ENCODE measurements around the gene DDIT4. TPM values are rescaled to one million over a fixed set of nuclear protein-coding genes. Genes with fewer than 3 reads are reported as not detected.
"Not testable (repeated sequence)": the region's sequence is repeated elsewhere in the genome, so short reads cannot be mapped to it uniquely, and the experiment has no call there.

Gene DDIT4
- total RNA-seq, 1 experiment from 2014 or later: 872 TPM

DNA sequence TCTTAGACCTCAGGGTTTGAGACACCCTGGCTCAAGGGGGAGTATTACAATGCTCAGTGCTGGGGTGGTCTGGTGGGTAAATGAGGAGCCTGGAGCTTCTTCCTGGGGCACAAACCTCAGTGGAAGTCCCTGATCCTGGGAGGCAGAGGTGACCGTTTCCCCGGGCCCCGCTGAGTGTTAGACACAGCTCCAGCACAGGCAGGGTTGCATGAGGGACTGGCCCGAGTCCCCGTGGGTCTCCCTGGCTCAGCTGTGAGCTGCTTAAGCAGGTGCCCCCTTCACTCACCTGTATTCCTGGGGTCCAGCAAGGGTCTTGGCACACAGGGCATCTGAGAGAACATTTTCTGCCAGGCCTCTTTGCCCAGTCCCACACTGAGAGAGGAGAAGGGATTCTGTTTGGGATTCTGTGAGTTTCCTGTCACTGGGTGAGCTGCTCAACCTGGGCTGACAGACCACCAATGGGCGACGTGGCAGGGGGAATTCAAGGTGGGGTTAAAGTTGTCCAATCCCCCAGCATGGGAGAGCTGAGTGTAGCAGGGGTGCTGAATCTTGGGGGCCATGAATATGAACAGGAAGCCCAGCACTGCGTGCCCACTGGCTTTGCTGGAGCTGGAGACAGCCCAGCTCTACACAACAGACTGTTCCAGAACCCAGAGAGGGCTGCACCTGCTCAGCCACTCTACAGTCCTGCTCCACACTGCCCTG, 29.9 kb downstream of the DDIT4 start:
- CTCF ChIA-PET: no interaction called here
- no peaks in the 10 kb centered on the region for H3K27me3 Mint-ChIP-seq (ENCODE audit: insufficient read depth, unreplicated experiment)
- POLR2A ChIA-PET: interaction anchor here (0.6 to 1.8 kb wide), 5 partner anchors 11 to 30 kb away, joined by 3 to 8 read pairs (median 5); no protein-coding TSS in a partner anchor

DNA sequence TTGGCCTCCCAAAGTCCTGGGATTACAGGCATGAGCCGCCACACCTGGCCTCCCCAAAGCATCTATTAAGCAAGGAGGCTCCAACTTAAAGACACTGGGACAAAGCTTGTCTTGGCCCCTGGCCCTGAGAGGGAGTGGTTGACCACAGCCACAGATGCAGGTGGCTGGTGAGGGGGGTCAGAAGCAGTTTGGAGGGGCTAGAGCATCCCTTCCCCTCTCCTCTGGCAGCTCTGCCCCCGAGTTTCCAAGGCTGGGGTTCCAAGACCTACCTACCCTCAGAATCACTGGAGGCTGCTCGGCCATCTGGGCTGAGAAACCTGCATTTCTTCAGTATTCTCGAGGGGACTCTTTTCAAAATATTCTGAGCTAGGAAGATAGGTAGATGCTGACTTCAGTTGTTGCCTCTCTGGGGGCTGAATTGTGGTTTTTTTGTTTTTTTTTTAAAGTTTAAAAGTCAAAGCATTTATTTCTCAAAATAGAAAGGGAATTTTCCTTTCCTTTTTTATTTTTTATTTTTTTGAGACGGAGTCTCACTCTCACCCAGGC, 32.6 kb downstream of the DDIT4 start:
- intact Hi-C loops (cut with micrococcal nuclease): no loop called here
- POLR2A ChIA-PET: no interaction called here

More for the DNA sequence above, 29.9 kb downstream of the DDIT4 start:
- no TSS peak for BruUV-seq (replicated peaks)
- Mint-ChIP-seq H3K36me3 (ENCODE audit: insufficient read depth, unreplicated experiment) (no peaks in the 10 kb centered on the region), H3K9me3 (ENCODE audit: unreplicated experiment) (no peaks in the 10 kb centered on the region), H3K4me1 (ENCODE audit: insufficient read depth, unreplicated experiment) (peaks cover 11% of the 10 kb centered on the region), H3K4me3 (ENCODE audit: unreplicated experiment) (no peak overlapping the region), H3K27ac (ENCODE audit: low read depth, unreplicated experiment) (peak overlapping the region; percentile 20)
- no peak for DNase-seq (ENCODE audit: unreplicated experiment)
- intact Hi-C loops (cut with micrococcal nuclease): no loop called here
- TF ChIP-seq, protein P1, sequence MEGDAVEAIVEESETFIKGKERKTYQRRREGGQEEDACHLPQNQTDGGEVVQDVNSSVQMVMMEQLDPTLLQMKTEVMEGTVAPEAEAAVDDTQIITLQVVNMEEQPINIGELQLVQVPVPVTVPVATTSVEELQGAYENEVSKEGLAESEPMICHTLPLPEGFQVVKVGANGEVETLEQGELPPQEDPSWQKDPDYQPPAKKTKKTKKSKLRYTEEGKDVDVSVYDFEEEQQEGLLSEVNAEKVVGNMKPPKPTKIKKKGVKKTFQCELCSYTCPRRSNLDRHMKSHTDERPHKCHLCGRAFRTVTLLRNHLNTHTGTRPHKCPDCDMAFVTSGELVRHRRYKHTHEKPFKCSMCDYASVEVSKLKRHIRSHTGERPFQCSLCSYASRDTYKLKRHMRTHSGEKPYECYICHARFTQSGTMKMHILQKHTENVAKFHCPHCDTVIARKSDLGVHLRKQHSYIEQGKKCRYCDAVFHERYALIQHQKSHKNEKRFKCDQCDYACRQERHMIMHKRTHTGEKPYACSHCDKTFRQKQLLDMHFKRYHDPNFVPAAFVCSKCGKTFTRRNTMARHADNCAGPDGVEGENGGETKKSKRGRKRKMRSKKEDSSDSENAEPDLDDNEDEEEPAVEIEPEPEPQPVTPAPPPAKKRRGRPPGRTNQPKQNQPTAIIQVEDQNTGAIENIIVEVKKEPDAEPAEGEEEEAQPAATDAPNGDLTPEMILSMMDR (IDR thresholded peaks at IDR 0.05; ENCODE audit: unreplicated experiment): no peak

DNA sequence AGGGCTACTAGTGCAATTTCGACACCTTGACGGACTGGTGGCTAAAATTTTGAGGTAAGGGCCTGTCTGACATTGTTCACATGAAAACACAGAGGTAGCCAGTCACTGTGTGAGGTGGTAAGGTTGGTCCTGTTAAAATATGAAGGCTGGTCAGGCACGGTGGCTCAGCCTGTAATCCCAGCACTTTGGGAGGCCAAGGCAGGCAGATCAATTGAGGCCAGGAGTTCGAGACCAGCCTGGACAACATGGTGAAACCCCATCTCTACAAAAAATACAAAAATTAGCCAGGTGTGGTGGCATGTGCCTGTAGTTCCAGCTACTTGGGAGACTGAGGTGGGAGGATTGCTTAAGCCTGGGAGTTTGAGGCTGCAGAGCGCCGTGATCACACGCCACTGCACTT, 34.0 kb downstream of the DDIT4 start:
- H3K36me3 Mint-ChIP-seq (ENCODE audit: insufficient read depth, unreplicated experiment); H3K27ac Mint-ChIP-seq (ENCODE audit: low read depth, unreplicated experiment); DNase-seq (ENCODE audit: unreplicated experiment); H3K9me3 Mint-ChIP-seq (ENCODE audit: unreplicated experiment); intact Hi-C loops (cut with micrococcal nuclease); H3K27me3 Mint-ChIP-seq (ENCODE audit: insufficient read depth, unreplicated experiment); H3K4me3 Mint-ChIP-seq (ENCODE audit: unreplicated experiment); BruUV-seq (replicated peaks); CTCF ChIA-PET: not testable (repeated sequence)
- peaks cover 33% of the 10 kb centered on the region for H3K4me1 Mint-ChIP-seq (ENCODE audit: insufficient read depth, unreplicated experiment)
- POLR2A ChIA-PET: interaction anchor here (0.9 to 2.7 kb wide), 6 partner anchors 9 to 33 kb away, joined by 5 to 14 read pairs (median 8); partner anchors contain the start of gene DDIT4

More for the DNA sequence above, 32.6 kb downstream of the DDIT4 start:
- no TSS peak for BruUV-seq (replicated peaks)
- Mint-ChIP-seq H3K4me1 (ENCODE audit: insufficient read depth, unreplicated experiment) (peaks cover 33% of the 10 kb centered on the region), H3K27me3 (ENCODE audit: insufficient read depth, unreplicated experiment) (no peaks in the 10 kb centered on the region), H3K4me3 (ENCODE audit: unreplicated experiment) (no peak overlapping the region), H3K9me3 (ENCODE audit: unreplicated experiment) (no peaks in the 10 kb centered on the region), H3K27ac (ENCODE audit: low read depth, unreplicated experiment) (no peak overlapping the region), H3K36me3 (ENCODE audit: insufficient read depth, unreplicated experiment) (peaks cover 5% of the 10 kb centered on the region)
- DNase-seq (ENCODE audit: unreplicated experiment): no peak
- CTCF ChIA-PET: interaction anchor here (0.6 kb wide), 1 partner anchor 528 kb away, joined by 3 read pairs; no protein-coding TSS in a partner anchor
- TF ChIP-seq, protein P1 (IDR thresholded peaks at IDR 0.05; ENCODE audit: unreplicated experiment): no peak

DNA sequence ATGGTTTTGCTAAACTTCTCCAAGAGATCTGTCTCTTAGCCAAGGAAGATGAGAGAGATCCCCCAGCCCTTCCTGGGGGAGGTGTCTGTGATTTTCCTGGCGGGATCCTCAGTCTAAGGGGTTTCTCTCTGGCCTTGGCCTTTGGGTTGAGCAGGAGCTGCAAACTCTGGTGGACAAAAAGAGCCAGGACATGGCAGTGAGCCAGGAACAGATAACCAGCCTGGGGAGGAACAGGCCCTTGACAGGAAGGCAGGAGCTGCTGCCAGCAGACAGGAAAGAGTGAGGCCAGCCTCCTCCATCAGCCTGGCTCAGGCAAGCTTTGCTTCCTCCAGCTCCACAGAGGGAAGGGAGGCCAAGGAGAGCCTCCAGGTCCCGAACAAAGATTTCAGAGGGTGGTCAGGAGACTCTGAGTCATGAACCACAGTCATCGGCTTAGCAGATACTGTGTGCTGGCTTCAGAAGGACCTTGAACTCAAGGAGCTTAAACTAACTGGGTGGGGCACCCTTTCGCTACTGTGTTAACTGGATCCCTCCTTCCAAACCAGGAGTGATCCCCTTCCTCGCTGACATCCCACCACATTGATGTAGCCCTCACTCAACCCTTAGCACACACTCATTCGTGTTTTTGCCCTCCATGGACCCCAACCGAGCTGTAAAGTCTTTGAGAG, 34.7 kb downstream of the DDIT4 start:
- peaks cover 5% of the 10 kb centered on the region for H3K36me3 Mint-ChIP-seq (ENCODE audit: insufficient read depth, unreplicated experiment)
- no peaks in the 10 kb centered on the region for H3K9me3 Mint-ChIP-seq (ENCODE audit: unreplicated experiment)
- ChIA-PET POLR2A (interaction anchor here (0.6 to 2.7 kb wide), 10 partner anchors 10 to 838 kb away, joined by 3 to 14 read pairs (median 6); partner anchors contain the start of gene DDIT4), CTCF (interaction anchor here (0.6 to 1.2 kb wide), 3 partner anchors 10 to 23 kb away, joined by 3 to 4 read pairs (median 3); no protein-coding TSS in a partner anchor)
- H3K27ac Mint-ChIP-seq (ENCODE audit: low read depth, unreplicated experiment): peak overlapping the region; percentile 84
- DNase-seq (ENCODE audit: unreplicated experiment): peak; percentile 87
- intact Hi-C loops (cut with micrococcal nuclease): no loop called here
- H3K4me1 Mint-ChIP-seq (ENCODE audit: insufficient read depth, unreplicated experiment): peaks cover 33% of the 10 kb centered on the region
- TF ChIP-seq, protein P1 (IDR thresholded peaks at IDR 0.05; ENCODE audit: unreplicated experiment): no peak
- no peaks in the 10 kb centered on the region for H3K27me3 Mint-ChIP-seq (ENCODE audit: insufficient read depth, unreplicated experiment)
- no peak overlapping the region for H3K4me3 Mint-ChIP-seq (ENCODE audit: unreplicated experiment)
- no TSS peak for BruUV-seq (replicated peaks)

All from MCF 10A (cell line).